HG03097 (cell line): ENCODE measurements around the gene DPH2.

Source experiments
- ATAC-seq: cut with Tn5 transposase; IDR thresholded peaks from one replicate; pipeline ENCODE4 v1.9.1; 2021; ENCODE audit not compliant: unreplicated experiment, low FRiP score

The DPH2 gene

DNA sequence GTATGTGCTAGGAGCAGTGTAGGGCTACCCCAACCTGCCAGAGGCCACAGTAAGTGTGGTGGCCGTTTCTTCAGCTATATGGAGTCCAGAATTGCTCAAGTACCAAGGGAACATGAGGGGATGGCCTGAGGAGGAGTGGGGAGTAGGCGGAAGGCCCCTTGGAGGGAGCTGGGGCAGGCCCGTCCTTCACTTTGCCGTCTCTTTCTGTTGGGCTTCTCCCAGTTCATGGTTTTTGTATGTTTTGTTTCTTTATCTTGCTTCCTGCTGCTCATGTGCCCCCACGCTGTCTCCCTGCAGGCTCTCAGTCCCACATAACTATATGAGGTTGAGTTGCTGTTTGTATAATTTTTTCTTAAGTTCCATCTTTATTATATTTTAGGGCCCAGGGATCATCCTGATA is 5.9 kb upstream of the DPH2 start:
- no peak for ATAC-seq

DNA sequence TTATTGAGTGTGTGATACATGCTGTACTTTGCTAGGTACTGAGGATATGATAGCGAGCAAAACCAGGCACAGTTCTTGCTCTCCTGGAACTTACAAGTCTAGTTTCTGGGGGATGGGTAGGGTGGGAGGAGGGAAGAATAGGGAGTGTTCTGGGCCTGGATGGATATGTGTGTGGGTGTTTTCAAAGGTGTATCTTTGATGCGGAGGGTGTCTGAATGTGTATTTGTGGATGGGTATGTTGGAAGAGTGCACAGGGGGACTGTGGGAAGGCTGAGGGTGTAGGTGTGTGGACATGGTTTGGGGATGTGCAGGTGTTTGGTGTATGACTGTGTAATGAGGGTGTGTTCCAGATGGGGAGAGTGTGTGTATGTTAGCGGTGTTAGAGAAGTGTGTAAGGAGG is 4.5 kb upstream of the DPH2 start:
- no peak for ATAC-seq

DNA sequence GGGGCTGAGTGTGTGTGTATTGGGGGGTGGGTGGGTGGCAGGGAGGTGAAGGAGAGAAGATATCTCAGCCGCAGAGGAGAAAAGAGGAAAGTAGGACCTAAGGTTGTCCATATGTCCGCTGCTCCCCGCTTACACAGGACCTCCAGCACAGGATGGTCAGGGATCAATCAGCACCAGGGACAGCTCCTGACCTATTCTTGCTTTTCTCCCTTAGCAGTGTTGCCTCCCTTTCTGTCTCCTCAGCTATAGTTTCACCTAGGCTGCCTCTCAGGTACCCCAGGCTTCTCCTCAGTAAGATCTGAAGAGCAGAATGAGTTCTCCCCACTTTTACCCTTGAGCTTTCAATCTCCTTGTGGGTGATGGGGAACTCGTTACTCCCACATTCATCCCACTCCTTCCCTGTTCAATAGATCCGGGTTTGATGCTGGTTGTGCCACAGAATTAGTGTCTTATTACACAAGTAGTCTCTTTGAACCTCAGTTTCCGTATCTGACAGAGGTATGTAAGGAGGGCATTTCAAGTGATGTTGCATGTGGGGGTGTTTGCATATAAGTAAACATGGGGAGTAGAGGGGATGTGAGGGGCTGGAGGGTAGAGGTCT is 1.4 kb upstream of the DPH2 start:
- ATAC-seq = no peak

DNA sequence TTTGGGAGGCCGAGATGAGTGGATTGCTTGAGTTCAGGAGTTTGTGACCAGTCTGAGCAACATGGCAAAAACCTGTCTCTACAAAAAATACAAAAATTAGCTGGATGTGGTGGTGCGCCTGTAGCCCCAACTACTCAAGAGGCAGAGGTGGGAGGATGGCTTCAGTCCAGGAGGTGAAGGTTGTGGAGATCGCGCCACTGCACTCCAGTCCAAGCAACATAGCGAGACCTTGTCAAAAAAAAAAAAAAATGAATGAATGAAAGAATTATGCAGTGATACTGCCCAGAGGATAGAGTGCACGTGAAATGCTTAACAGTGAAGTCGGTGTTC is 429 bp upstream of the DPH2 start:
- ATAC-seq = no peak

DNA sequence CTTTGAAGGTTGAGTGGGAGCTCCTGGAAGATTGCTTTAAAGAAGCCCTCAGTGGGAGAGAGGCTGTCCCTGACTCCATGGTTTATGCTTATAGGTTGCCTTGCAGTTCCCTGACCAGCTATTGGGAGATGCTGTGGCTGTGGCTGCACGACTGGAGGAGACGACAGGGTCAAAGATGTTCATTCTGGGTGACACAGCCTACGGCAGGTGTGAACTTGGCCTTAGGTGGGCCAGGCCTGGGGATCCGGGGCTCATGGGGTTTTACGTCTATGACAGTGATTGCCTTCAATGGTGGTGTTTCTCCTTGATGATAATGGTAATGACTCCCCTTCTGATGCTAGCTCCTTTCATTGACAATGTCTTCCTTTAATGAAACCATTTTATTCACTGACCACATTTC is 692 bp downstream of the DPH2 start:
- ATAC-seq = no peak

DNA sequence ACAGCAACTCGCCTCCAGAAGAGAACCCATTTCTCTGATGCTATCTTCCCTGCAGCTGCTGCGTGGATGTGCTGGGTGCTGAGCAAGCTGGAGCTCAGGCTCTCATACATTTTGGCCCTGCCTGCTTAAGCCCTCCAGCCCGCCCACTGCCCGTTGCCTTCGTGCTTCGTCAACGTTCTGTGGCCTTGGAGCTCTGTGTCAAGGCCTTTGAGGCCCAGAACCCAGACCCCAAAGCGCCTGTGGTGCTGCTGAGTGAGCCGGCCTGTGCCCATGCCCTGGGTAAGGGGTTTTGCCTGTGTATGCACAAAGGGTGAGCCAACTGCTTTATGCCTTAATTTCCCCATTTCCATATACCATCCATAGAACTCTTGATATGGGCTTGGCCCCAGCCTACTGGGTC is 1.1 kb downstream of the DPH2 start:
- ATAC-seq = no peak

DNA sequence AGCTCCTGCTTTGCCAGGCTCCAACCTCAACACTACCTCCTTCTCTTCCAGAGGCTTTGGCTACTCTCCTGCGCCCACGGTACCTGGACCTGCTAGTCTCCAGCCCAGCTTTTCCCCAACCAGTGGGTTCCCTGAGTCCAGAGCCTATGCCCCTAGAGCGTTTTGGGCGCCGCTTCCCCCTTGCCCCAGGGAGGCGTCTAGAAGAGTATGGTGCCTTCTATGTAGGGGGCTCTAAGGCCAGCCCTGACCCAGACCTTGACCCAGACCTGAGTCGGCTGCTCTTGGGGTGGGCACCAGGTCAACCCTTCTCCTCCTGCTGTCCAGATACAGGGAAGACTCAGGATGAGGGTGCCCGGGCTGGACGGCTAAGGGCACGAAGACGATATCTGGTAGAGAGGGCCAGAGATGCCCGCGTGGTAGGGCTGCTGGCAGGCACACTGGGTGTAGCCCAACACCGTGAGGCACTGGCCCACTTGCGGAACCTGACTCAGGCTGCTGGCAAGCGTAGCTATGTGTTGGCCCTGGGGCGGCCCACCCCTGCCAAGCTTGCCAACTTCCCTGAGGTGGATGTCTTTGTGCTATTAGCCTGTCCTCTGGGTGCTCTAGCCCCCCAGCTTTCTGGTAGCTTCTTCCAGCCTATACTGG is 1.6 kb downstream of the DPH2 start:
- ATAC-seq = no peak

DNA sequence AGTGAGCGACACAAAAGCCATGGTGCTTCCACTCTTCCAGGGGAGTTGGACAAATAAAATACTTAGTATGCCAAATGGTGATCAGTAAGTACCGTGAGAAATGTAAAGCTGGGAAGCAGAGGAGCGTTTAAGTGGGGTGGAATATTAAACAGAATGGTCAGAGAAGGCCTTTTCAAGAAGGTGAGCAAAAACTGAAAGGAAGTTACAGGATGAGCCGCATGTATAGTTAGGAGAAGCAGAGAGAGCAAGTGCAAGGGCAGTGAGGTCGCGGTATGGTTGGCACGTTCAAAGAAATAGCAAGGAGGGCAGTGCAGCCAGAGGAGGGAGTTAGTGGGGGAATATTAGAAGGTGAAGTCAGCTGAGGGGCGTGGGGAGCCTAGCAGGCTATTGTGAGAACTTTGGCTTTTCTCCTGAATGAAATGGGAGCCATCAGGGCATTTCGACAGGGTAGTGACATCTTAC is 4.2 kb downstream of the DPH2 start:
- ATAC-seq = no peak

DNA sequence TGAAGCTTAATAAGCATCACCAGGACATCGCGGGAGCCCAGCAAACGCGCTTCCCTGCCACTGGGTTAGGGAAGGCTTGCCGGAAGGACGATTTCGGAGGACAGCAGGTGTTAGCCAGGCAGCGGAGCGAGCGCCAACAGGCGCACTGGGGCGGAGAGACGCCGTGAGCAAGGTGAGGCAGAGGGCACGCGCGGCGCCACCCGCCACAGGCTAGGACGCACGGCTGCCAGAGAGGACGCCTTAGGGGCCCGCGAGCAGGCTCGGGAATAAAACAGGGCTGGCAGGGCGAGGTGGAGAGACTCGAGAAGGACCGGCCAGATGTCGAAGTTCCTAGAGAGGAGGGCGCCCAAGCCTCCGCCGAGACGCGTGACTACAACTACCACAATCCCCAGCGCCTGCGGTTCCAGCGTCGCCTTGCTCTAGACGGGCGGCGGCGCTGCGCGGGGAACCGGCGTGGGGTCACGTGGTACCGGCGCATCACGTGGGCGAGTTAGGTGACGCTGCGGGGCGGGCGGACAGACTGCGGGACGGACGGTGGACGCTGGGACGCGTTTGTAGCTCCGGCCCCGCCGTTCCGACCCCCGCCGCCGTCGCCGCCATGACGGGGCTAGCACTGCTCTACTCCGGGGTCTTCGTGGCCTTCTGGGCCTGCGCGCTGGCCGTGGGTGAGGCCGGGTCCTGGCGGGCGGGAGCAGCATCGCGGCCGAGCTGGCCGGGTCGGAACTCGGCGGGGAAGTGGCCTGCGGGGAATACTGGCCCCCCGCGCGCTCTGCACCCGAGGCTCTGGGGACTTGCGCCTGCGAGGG is 4.8 kb downstream of the DPH2 start, which contains the start of gene ATP6V0B:
ATP6V0B (plus strand) TSS at position 518 of the 806 bp plus-strand sequence; CDS start at position 599, 81 bp downstream.
- peak; percentile 49 for ATAC-seq

DNA sequence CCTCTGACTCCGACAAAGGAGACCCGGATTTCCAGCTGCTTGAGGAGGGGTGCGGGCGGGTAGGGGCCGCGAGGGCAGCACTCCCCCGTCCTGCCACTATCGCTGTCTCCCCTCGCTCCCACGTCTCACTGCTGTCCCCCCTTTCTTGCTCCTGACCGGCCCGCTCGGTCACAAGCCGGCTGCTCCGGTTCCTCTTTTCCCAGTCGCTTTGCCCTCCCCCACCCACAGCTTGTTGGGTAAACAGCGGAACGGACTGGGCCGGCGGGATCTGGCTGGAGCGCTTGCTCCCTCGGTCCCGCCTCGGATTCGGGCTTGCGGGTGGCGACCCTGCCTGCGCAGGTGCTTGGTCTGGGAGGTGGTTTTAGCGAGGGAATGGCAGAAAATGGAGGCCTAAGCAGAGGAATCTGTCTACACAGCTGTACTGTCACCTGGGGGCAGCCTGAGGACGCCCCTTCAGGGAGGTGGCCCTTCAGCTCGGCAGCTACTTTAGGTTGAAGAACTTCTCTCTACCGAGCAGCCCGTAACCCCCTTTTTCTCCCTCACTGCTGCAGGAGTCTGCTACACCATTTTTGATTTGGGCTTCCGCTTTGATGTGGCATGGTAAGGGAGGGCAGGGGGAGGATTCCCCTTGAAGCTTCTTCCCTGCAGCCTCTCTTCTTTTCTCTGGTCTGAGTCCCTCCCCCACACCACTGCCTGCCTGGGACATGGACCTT is 5.6 kb downstream of the DPH2 start:
- no peak for ATAC-seq

DNA sequence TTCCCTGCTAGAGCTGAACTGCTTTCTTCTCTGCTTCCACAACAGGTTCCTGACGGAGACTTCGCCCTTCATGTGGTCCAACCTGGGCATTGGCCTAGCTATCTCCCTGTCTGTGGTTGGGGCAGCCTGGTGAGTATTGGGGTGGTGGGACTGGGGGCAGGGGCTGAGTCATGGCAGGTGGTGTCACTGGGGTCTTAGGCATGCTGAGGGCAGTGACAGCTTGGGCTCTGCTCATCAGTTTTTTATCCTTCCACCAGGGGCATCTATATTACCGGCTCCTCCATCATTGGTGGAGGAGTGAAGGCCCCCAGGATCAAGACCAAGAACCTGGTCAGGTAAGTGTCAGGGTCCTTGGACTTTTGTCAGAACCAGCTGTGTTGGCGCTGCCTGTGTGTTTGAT is 6.2 kb downstream of the DPH2 start:
- no peak for ATAC-seq

DNA sequence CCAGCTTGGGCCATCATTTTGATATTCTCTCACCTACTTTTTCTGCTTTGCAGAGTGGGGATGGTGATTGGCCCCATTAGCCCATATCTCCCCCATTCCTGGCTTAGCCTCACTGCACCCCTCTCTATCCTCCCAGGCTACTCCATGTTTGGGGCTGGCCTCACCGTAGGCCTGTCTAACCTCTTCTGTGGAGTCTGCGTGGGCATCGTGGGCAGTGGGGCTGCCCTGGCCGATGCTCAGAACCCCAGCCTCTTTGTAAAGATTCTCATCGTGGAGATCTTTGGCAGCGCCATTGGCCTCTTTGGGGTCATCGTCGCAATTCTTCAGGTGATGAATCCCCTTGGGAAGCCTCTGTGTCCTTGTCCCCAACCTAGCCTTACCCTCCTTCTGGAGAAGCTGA is 7.1 kb downstream of the DPH2 start:
- ATAC-seq = no peak

DNA sequence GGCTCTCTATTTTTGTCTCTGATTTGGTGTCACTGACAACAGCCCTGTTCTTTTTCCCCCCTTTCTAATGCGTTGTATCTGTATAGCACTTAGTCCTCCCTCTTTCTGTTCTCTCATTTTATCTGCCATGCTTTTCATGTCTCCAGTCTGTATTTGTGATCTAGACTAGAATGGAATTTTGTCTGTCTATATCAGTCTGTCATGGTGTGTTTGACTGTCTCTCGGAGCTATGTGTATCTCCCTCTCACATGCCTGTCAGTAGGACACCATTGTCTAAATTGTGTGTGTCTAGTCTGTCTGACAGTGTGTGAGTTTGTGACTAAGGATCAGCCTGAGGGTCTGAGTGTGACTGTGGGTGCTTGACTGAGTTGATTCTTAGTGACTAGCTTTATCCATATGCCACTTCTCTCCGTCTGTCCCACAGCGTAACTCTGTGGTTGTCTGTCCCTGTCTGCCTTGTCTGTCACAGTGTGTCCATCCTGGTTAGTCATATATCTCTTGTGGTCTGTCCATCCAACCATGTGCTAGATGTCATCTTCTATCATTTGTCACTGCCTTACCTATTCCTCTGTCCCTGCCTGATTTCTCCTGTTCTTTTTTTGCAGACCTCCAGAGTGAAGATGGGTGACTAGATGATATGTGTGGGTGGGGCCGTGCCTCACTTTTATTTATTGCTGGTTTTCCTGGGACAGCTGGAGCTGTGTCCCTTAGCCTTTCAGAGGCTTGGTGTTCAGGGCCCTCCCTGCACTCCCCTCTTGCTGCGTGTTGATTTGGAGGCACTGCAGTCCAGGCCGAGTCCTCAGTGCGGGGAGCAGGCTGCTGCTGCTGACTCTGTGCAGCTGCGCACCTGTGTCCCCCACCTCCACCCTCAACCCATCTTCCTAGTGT is 7.8 kb downstream of the DPH2 start:
- ATAC-seq = no peak

DNA sequence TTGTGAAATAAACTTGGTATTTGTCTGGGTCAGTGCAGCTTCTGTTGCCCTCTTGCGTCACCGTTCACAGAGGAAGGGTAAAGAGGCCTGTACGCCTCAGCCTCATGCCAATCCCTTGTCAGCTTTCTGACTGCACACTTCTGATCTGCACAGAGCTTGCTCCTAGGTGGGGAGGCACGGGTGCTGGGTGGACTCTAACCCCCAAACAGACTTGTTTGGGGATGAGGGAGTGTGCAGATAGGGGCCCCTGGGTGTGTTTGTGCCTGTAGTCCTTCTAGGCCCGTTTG is 8.4 kb downstream of the DPH2 start:
- ATAC-seq = no peak

DNA sequence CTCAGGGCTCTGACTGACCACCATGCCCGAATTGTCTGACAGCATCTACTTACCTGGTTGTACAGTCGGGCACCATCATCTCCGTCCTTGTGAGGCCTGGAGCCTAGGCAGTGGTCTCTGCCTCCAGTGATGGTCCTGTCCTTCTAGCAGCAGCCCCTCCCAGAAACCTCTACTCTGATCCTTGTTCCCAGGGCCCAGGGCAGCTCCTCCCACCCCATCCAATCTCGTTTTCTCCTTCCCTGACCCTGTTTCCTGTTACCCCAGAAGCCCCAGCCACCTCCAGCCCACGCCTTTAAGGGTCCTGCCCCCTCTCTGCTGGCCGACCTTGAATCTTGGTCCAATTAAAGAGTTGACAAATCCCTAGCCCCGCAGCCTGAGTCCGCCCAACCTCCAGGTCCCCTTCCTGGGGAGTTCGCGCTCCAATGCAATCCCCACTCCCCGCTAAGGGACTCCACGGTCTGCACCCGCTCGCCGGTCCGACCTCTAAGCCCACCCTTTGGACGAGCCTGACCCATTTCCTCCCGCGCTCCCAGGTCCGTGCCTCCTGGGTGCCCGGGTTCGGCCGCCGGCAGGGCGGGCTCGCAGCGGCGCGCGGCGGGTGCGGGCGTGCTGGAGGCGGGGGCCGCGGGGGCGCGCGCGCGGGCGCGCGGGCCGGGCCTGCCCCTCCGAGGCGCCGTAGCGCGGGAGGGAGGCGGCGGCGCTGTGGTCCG is 8.9 kb downstream of the DPH2 start, which contains the start of gene B4GALT2:
B4GALT2 (plus strand) TSS at position 660 of the 710 bp plus-strand sequence. CDS start 1,951 bp downstream, outside the sequence.
- no peak for ATAC-seq

DNA sequence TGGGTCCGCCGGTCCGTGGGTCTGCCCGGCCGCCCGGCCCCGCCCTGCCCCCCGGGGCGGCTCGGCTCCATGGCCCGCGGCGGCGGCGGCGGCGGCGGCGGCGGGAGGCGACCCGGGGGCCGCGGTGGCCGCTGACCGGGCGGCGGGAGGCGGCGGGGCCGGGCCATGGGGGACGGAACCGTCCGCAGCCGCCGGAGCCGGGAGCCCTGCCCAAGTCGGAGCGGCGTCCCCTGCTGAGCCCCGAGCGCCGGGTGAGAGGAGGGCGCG is 9.4 kb downstream of the DPH2 start:
- no peak for ATAC-seq

DNA sequence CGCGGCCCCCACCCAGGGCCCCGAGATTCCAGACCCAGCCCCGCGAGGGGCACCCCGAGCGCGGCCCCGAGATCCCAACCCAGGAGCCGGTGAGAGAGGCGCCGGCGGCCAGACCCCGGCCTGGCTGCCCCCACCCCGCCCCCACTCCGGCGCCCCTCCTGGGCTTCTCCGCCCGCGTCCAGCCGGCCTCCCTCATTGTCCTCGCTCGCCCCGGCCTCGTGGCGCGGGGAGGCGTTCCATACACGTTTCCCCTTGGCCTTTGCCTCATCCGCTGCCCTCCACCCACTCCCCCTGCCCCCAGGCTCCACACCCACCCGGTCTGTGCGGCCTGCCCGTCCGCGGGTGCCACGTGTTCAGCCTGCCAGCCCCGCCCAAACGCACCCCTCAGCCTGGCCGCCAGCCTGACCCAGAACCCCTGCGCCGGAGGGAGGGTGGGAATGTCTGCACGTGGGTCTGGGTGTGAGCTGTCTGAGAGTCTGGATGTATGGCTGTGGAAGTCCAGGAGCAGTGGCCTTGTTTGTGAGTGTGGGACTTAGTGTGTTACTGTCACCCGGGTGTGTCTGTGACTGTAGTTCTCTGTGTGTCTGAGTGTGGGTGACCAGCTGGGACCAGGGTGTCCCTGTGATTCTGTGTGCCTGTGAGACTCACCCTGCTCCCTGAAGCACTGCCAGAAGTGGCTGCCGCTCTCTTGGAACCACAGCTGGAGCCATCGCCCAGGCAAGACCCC is 9.9 kb downstream of the DPH2 start:
- ATAC-seq = no peak

DNA sequence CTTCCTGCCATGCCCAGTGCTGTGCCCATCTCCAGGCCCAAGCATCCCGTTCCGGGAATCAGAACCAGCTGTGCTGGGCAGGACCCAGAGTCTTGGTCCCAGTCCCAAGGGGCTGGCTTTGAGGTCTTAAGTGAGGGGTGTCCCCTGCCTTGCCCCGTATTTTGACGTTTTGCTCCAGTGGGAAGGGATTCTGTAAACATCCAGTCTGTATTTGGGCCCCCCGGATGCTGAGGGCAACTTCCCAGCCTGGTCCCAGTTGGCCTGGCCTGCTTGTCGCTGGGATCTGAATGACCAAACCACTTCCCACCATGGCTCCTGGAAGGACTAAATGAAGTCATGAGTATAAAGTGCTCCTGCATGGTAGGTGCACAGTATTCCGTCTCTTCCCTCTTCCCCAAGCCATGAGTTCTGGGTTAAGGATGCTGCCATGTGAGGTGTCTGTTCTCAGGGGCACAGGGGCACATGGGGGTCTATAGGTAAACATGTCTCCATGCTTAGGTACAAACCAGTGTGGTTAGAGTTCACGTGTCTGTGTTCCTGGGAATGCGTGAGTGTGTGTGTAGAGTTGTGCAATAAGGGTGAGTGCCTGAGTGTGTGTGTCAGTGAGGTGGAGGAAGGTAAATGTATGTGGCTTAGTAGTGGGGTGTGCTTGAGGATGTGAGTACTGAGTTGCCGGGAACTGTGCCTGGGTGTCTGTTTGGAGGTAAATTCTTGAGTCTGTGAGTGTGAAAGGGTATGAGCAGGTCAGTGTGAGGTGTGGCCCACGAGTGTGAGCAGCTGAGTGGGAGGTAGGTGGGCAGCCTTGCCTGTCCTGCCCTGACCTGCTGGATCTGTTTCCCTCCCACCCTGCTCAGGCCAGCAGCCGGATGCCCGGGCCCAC is 10.7 kb downstream of the DPH2 start:
- no peak for ATAC-seq
